Neural cell (in vitro differentiated cells): ENCODE results near the gene CSMD2. TPM values are rescaled to one million over a fixed set of nuclear protein-coding genes. Genes with fewer than 3 reads are reported as not detected.

Experiments used
- H2AFZ ChIP-seq: fragments of 200-600, 300-800 bp; sonication (generic), shearing (Covaris generic); 2 replicates; pipeline ENCODE4 v1.6.0; 2014; ENCODE audit warnings: low read depth, mild to moderate bottlenecking, antibody characterized with exemption, low read length, moderate library complexity
- H3F3A ChIP-seq: fragments of 200-600 bp; shearing (Covaris generic); 2 replicates; pipeline ENCODE4 v1.6.1; 2016; ENCODE audit warnings: mild to moderate bottlenecking, moderate library complexity, mixed read lengths, antibody characterized with exemption, low read length; ENCODE audit not compliant: insufficient read depth, poor library complexity, severe bottlenecking
- H3K27ac ChIP-seq: fragments of 200-600, 300-800 bp; sonication (generic), shearing (Covaris generic); 2 replicates; pipeline ENCODE4 v1.5.1; 2014; ENCODE audit warnings: mild to moderate bottlenecking, low read length, moderate library complexity
- H3K27me3 ChIP-seq: fragments of 300-800, 200-600 bp; sonication (generic), shearing (Covaris generic); 2 replicates; pipeline ENCODE4 v1.6.0; 2014; ENCODE audit warnings: mild to moderate bottlenecking, low read depth, low read length, moderate library complexity; ENCODE audit not compliant: insufficient read depth
- H3K36me3 ChIP-seq: fragments of 300-800, 200-600 bp; sonication (generic), shearing (Covaris generic); 2 replicates; pipeline ENCODE4 v1.5.1; 2014; ENCODE audit warnings: mild to moderate bottlenecking, antibody characterized with exemption, low read length, moderate library complexity; ENCODE audit not compliant: insufficient read depth
- H3K4me2 ChIP-seq: fragments of 300-800, 200-600 bp; sonication (generic), shearing (Covaris generic); 2 replicates; pipeline ENCODE4 v1.6.0; 2014; ENCODE audit warnings: mild to moderate bottlenecking, low read length
- H3K4me3 ChIP-seq: fragments of 300-800, 200-600 bp; sonication (generic), shearing (Covaris generic); 2 replicates; pipeline ENCODE4 v1.5.1; 2014; ENCODE audit warnings: mild to moderate bottlenecking, low read length, moderate library complexity
- H3K79me2 ChIP-seq: fragments of 200-600 bp; shearing (Covaris generic); replicated peaks from 2 replicates; pipeline ENCODE4 v1.6.0; 2014; ENCODE audit warnings: mild to moderate bottlenecking, low read length, moderate library complexity; ENCODE audit not compliant: insufficient read depth
- H3K9ac ChIP-seq: fragments of 300-800, 200-600 bp; sonication (generic), shearing (Covaris generic); 2 replicates; pipeline ENCODE4 v1.6.1; 2016; ENCODE audit warnings: mild to moderate bottlenecking, low read length, mixed read lengths
- H3K9me2 ChIP-seq: fragments of 200-600 bp; shearing (Covaris generic); 2 replicates; pipeline ENCODE4 v1.6.1; 2016; ENCODE audit warnings: mild to moderate bottlenecking, low read length, mixed read lengths; ENCODE audit not compliant: insufficient read depth
- H3K9me3 ChIP-seq: fragments of 200-600, 300-800 bp; sonication (generic), shearing (Covaris generic); 2 replicates; pipeline ENCODE4 v1.6.1; 2016; ENCODE audit warnings: mild to moderate bottlenecking, mixed run types, low read length, moderate library complexity, mixed read lengths
- H4K20me1 ChIP-seq: fragments of 200-600 bp; shearing (Covaris generic); 2 replicates; pipeline ENCODE4 v1.6.1; 2016; ENCODE audit warnings: mild to moderate bottlenecking, mixed run types; ENCODE audit not compliant: insufficient read depth
- CTCF ChIP-seq: fragments of 450-650 bp; IDR thresholded peaks from 2 replicates; pipeline ENCODE4 v1.5.1; 2014; ENCODE audit warnings: antibody characterized with exemption, mild to moderate bottlenecking, moderate library complexity; ENCODE audit not compliant: poor library complexity, severe bottlenecking
- EP300 ChIP-seq: fragments of 450-650 bp; conservative IDR thresholded peaks from 2 replicates; pipeline ENCODE4 v1.6.1; 2014; ENCODE audit warnings: antibody characterized with exemption, mild to moderate bottlenecking, moderate library complexity; ENCODE audit not compliant: poor library complexity, severe bottlenecking
- EZH2 ChIP-seq: fragments of 200-600, 300-800 bp; shearing (Covaris generic), sonication (generic); IDR thresholded peaks from 2 replicates; pipeline ENCODE4 v1.6.1; 2014; ENCODE audit warnings: antibody characterized with exemption, low read length, borderline replicate concordance, mild to moderate bottlenecking; ENCODE audit not compliant: insufficient read depth, poor library complexity, severe bottlenecking
- MXI1 ChIP-seq: fragments of 450-650 bp; conservative IDR thresholded peaks from 2 replicates; pipeline ENCODE4 v1.6.1; 2014; ENCODE audit warnings: antibody characterized with exemption, mild to moderate bottlenecking; ENCODE audit not compliant: poor library complexity, severe bottlenecking
- POLR2AphosphoS5 ChIP-seq: IDR thresholded peaks from 2 replicates; pipeline ENCODE4 v1.6.1; 2012
- RAD21 ChIP-seq: fragments of 450-650 bp; conservative IDR thresholded peaks from 2 replicates; pipeline ENCODE4 v1.6.1; 2014; ENCODE audit warnings: antibody characterized with exemption, mild to moderate bottlenecking, moderate library complexity
- SMC3 ChIP-seq: fragments of 450-650 bp; conservative IDR thresholded peaks from 2 replicates; pipeline ENCODE4 v1.6.1; 2014; ENCODE audit warnings: antibody characterized with exemption, mild to moderate bottlenecking, moderate library complexity; ENCODE audit not compliant: poor library complexity
- TAF1 ChIP-seq: IDR thresholded peaks from 2 replicates; pipeline ENCODE4 v1.6.1; 2012; ENCODE audit warnings: low read depth
- polyA plus RNA-seq: library from polyadenylated mRNA; depleted of rRNA; stranded (reverse); fragments of >200 nt; gene quantifications from 2 replicates; pipeline ENCODE4 v1.2.3, GENCODE V29; 2014
- TF ChIP-seq, protein P1 (sequence below): IDR thresholded peaks from 2 replicates; pipeline ENCODE4 v1.6.1; 2012; ENCODE audit warnings: borderline replicate concordance

CSMD2 gene
- polyA plus RNA-seq, 1 donor from 2014 or later = 9.6 TPM

DNA sequence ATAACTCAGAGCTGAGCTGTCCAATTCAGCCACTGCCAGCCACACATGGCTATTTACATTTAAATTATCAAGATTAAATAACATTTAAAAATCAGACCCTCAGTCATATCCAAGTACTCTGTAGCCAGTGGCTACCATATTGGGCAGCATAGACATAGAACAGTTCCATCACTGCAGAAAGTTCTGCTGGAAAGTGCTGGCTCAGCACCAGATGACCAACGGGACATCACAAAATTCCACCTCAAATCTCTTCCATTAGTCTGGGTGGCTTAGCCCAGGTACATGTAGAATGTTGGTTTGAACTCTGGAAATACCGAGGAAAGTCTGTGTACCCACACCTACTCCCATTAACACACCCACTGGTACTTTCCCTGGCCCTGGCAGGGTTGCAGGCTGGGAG, 563.3 kb downstream of the CSMD2 start:
- Histone ChIP-seq H3K4me3 (no peak overlapping the region), H3F3A (no peaks in the 10 kb centered on the region), H3K27me3 (no peaks in the 10 kb centered on the region), H4K20me1 (no peaks in the 10 kb centered on the region), H3K9me3 (no peaks in the 10 kb centered on the region), H3K9ac (no peak overlapping the region), H3K9me2 (no peaks in the 10 kb centered on the region), H3K79me2 (no peaks in the 10 kb centered on the region), H3K27ac (no peak overlapping the region), H2AFZ (no peak overlapping the region), H3K36me3 (peaks cover 20% of the 10 kb centered on the region), H3K4me2 (no peak overlapping the region)
- TF ChIP-seq SMC3 = no peak
- TF ChIP-seq TAF1 = no peak
- TF ChIP-seq MXI1 = no peak
- TF ChIP-seq EZH2 = no peak
- TF ChIP-seq, protein P1, sequence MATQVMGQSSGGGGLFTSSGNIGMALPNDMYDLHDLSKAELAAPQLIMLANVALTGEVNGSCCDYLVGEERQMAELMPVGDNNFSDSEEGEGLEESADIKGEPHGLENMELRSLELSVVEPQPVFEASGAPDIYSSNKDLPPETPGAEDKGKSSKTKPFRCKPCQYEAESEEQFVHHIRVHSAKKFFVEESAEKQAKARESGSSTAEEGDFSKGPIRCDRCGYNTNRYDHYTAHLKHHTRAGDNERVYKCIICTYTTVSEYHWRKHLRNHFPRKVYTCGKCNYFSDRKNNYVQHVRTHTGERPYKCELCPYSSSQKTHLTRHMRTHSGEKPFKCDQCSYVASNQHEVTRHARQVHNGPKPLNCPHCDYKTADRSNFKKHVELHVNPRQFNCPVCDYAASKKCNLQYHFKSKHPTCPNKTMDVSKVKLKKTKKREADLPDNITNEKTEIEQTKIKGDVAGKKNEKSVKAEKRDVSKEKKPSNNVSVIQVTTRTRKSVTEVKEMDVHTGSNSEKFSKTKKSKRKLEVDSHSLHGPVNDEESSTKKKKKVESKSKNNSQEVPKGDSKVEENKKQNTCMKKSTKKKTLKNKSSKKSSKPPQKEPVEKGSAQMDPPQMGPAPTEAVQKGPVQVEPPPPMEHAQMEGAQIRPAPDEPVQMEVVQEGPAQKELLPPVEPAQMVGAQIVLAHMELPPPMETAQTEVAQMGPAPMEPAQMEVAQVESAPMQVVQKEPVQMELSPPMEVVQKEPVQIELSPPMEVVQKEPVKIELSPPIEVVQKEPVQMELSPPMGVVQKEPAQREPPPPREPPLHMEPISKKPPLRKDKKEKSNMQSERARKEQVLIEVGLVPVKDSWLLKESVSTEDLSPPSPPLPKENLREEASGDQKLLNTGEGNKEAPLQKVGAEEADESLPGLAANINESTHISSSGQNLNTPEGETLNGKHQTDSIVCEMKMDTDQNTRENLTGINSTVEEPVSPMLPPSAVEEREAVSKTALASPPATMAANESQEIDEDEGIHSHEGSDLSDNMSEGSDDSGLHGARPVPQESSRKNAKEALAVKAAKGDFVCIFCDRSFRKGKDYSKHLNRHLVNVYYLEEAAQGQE = no peak
- TF ChIP-seq RAD21 = no peak
- no peak for TF ChIP-seq EP300
- no peak for TF ChIP-seq POLR2AphosphoS5
- TF ChIP-seq CTCF = no peak

GRCh38 chr1:33599516-33600115, 565.4 kb downstream of the CSMD2 start:
- no peak overlapping the region for H3K9ac ChIP-seq
- H3K4me3 ChIP-seq = no peak overlapping the region
- H2AFZ ChIP-seq = no peak overlapping the region
- no peaks in the 10 kb centered on the region for H3K27me3 ChIP-seq
- no peaks in the 10 kb centered on the region for H4K20me1 ChIP-seq
- no peak overlapping the region for H3K27ac ChIP-seq
- H3K36me3 ChIP-seq = peaks cover 13% of the 10 kb centered on the region
- no peaks in the 10 kb centered on the region for H3K9me2 ChIP-seq
- no peak for TF ChIP-seq EZH2
- TF ChIP-seq MXI1 = no peak
- no peak for TF ChIP-seq EP300
- TF ChIP-seq, protein P1 = no peak
- no peak for TF ChIP-seq TAF1
- TF ChIP-seq SMC3 = no peak
- TF ChIP-seq RAD21 = no peak
- no peak for TF ChIP-seq POLR2AphosphoS5
- TF ChIP-seq CTCF = no peak
- H3K9me3 ChIP-seq = no peaks in the 10 kb centered on the region
- no peaks in the 10 kb centered on the region for H3K79me2 ChIP-seq
- no peak overlapping the region for H3K4me2 ChIP-seq
- no peaks in the 10 kb centered on the region for H3F3A ChIP-seq
